Measurements from ENCODE around the gene PIK3R6.

DNA sequence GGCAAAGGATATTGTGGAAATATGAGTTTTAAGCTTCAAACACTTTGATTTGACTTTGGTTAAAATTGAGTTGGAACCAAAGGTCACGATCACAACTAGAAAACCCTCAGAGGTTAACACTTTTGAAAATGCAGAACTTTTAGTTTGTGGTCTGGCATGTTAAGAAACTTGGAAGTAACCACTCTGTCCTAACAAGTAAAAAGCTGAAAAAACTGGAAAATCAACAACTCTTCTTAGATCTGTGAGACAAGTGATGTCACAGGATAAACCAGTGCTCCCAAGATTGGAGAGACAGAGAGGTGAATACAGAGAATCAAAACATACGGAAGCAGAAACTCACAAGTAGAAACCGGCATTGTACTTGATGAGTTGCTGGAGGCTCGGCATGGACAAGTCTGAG is 85.7 kb downstream of the PIK3R6 start:
- TF ChIP-seq EP300 (IDR thresholded peaks at IDR 0.05; ENCODE audit: borderline replicate concordance) = no peak
- TF ChIP-seq, protein P1, sequence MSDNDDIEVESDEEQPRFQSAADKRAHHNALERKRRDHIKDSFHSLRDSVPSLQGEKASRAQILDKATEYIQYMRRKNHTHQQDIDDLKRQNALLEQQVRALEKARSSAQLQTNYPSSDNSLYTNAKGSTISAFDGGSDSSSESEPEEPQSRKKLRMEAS (IDR thresholded peaks at IDR 0.05) = no peak
- no peak for TF ChIP-seq RAD21 (IDR thresholded peaks at IDR 0.05; ENCODE audit: low read depth)
- TF ChIP-seq, protein P2, sequence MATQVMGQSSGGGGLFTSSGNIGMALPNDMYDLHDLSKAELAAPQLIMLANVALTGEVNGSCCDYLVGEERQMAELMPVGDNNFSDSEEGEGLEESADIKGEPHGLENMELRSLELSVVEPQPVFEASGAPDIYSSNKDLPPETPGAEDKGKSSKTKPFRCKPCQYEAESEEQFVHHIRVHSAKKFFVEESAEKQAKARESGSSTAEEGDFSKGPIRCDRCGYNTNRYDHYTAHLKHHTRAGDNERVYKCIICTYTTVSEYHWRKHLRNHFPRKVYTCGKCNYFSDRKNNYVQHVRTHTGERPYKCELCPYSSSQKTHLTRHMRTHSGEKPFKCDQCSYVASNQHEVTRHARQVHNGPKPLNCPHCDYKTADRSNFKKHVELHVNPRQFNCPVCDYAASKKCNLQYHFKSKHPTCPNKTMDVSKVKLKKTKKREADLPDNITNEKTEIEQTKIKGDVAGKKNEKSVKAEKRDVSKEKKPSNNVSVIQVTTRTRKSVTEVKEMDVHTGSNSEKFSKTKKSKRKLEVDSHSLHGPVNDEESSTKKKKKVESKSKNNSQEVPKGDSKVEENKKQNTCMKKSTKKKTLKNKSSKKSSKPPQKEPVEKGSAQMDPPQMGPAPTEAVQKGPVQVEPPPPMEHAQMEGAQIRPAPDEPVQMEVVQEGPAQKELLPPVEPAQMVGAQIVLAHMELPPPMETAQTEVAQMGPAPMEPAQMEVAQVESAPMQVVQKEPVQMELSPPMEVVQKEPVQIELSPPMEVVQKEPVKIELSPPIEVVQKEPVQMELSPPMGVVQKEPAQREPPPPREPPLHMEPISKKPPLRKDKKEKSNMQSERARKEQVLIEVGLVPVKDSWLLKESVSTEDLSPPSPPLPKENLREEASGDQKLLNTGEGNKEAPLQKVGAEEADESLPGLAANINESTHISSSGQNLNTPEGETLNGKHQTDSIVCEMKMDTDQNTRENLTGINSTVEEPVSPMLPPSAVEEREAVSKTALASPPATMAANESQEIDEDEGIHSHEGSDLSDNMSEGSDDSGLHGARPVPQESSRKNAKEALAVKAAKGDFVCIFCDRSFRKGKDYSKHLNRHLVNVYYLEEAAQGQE (IDR thresholded peaks at IDR 0.05; ENCODE audit: low read depth) = no peak
- TF ChIP-seq CREB1 (IDR thresholded peaks at IDR 0.05; ENCODE audit: low read depth) = no peak
- no peak for TF ChIP-seq CEBPB (IDR thresholded peaks at IDR 0.05)
- no peak for TF ChIP-seq NFIC (IDR thresholded peaks at IDR 0.05)
- TF ChIP-seq ZBTB7A (IDR thresholded peaks at IDR 0.05; ENCODE audit: low read depth) = no peak
- TF ChIP-seq YY1 (IDR thresholded peaks at IDR 0.05; ENCODE audit: low read depth) = no peak
- no peak for TF ChIP-seq TCF12 (IDR thresholded peaks at IDR 0.05; ENCODE audit: low read depth)
- TF ChIP-seq TAF1 (IDR thresholded peaks at IDR 0.05; ENCODE audit: low read depth) = no peak

Measured in Ishikawa (cell line).